DMS79 (cell line): Measurements from ENCODE around the gene HUWE1.
"Not testable (repeated sequence)": the region's sequence is repeated elsewhere in the genome, so short reads cannot be mapped to it uniquely, and the experiment has no call there.

Experiments used
- DNase-seq: peaks from one replicate; lab custom pipeline; 2025; lab: John Stamatoyannopoulos, UW

HUWE1 gene

GRCh38 chrX:53504035-53504434 is 182.5 kb downstream of the HUWE1 start:
- DNase-seq = not testable (repeated sequence)

GRCh38 chrX:53494436-53494835 is 192.1 kb downstream of the HUWE1 start:
- DNase-seq = no peak

- DNase-seq = no peak
These were observed 200.2 kb downstream of the HUWE1 start for GRCh38 chrX:53486285-53486684.

GRCh38 chrX:53483838-53484405 is 202.6 kb downstream of the HUWE1 start:
- DNase-seq = no peak

- DNase-seq = no peak
These were observed 203.1 kb downstream of the HUWE1 start for GRCh38 chrX:53483416-53483815.
